ENCODE measurements around the gene ZNF689. TPM values are rescaled to one million over a fixed set of nuclear protein-coding genes. Genes with fewer than 3 reads are reported as not detected.

ZNF689 gene
- total RNA-seq, 1 donor from 2014 or later, result 4.3 TPM

DNA sequence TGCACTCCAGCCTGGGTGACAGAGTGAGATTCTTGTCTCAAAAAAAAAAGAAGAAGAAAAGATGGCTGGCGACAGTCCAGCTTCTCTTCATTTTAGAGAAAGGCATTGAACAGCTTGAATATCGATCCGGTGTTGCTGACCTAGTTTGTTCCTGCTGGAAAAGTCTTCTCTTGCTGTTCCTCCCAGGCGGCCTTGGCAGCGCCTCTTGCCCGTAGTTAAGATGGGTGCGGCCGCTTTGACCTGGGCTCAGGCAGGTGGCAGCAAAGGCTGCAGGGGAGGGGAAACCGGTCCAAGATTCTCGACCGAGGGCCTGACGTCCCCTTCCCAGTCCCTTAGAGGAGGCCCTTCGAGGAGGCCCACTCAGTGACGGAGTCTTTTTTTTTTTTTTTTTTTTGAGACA lies 48.2 kb downstream of the ZNF689 start:
- no peak for DNase-seq

DNA sequence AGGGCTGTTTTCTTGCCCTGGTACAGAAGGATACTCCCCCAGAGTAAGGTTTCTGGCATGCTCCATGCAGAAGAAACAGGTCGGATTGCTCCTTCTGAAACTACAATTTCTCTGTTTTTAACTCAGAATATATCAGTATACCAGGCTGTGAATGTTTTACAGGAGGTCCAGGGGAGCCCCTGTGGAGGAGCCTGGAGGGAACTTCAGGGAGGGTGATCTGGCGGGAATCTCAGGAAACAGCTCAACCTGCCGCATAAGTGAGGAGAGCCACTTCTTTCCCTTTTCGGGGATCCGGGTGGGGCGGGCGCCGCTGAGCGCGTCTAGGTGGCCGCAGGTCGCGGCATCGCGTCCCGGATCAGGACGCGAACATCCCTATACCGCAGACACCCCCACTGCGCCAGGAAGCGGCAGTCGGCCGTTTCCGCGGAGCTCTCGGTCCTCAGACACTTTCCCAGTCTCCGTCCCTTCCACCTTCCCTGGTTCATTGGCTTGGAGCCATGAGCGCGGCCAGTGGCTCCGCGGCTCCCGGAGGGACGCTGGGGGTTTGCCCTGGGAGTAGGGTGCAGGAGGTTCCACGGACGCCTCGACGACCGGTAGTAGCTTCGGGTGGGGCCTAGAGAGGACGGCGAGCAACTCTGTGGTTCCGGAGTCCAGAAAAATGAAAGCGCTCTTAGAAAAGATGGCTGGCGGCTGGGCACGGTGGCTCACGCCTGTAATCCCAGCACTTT lies 48.9 kb downstream of the ZNF689 start:
- no peak for DNase-seq

DNA sequence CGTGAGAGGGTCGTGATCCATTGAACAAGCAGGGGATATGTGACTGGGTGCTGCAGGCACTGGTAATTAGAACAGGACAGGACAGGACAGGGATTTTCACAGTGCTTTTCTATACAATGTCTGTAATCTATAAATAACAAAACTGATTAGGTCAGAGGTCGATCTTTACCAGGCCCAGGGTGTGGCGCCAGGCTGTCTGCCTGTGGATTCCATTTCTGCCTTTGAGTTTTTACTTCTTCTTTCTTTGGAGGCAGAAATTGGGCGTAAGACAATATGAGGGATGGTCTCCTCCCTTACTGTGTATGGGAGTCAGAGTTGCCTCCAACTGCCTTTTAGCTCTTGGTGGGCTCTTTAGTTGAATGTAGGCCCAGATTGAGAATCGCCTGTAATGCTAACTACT lies 50.5 kb downstream of the ZNF689 start:
- DNase-seq, result no peak

DNA sequence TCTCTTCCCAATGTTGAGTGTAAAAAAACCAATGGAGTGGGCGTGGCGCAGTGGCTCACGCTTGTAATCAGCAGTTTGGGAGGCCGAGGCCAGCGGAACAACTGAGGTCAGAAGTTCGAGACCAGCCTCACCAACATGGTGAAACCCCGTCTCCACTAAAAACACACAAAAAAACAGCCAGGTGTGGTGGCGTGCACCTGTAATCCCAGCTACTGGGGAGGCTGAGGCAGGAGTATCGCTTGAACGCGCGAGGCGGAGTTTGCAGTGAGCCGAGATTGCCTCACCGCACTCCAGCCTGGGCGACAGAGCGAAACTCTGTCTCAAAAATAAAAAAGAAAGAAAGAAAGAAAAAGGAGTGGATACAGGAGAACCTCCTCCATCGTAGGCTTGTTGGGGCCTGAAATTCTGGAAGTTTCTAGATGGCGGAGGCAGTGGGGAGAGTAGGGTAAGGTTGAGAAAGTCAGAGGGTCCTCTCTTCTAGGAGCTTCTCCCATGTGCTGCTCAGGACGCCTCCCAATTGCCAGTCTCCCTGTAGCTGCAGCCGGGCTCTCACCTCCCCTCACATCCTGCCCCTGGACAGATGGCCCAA lies 51.3 kb downstream of the ZNF689 start:
- no peak for DNase-seq

DNA sequence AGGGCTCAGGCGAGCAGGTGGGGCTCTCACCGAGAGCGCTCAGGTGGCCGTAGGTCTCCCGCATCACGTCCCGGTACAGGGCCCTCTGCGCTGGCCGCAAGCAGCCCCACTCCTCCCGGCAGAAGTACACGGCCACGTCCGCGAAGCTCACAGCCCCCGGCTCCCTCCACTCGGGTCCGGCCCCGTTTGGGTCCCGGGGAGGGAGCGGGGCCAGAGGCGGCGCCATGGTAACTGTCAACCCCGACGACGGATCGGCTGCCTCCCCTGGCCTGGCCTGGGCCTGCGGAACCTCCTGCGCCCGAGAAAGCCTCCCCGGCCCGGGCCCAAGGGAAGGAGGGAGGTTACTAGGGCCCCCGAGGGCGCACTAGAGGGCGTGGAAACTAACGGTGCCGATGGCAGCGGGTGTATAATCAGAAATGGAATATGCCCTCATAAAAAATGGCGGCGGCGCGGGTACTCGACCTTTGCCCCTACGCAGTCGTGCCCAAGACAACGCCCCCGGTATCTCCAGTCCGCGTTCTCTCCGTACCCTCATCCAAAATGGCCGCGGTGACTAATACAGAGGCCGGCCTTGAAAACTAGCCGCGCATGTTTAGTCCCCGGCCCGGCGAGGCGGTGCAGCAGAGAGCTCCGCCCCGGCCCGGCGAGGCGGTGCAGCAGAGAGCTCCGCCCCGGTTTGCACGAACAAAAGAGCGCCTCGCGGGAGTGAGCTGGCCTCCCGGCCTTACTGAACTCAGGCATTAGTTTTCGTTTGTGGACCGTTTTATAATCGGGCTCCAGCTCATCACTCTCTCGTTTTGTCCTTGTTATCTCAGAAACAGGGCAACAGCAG lies 52.0 kb downstream of the ZNF689 start, which contains the start of gene ZNF764:
Gene ZNF764 (minus strand): TSS at position 418 of the 832 bp plus-strand sequence. CDS start 192 bp downstream, at position 226.
- DNase-seq, result peak; percentile 99

DNA sequence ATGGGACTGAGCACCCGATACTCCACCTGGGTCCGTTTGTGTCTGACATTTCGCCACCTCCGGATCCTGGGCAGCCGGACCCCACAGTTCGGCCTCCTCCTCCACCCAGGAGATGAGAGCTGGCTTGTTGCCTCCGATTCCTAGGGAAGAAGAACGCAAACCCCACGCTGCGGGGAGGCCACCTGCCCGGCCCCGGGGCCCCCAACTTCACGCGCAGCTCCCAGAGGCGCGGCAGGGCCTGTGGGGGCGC lies 52.6 kb downstream of the ZNF689 start:
- no peak for DNase-seq

DNA sequence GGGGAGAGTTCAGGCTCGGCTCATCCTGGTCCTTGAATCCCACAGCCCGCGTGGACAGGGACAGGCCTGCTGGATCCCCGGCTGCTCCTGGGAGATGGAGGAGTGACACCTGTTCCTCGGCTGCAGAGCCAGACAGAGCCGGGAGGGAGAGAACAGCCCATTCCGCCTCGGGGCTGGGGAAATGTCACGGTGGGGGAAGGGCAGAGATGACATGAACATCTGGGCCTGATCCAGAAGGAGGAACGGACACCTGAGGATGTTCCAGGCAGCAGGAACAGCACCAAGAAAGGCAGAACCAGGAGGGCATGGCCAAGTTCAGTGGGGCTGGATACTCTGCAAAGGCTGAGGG lies 54.1 kb downstream of the ZNF689 start:
- DNase-seq, result no peak

DNA sequence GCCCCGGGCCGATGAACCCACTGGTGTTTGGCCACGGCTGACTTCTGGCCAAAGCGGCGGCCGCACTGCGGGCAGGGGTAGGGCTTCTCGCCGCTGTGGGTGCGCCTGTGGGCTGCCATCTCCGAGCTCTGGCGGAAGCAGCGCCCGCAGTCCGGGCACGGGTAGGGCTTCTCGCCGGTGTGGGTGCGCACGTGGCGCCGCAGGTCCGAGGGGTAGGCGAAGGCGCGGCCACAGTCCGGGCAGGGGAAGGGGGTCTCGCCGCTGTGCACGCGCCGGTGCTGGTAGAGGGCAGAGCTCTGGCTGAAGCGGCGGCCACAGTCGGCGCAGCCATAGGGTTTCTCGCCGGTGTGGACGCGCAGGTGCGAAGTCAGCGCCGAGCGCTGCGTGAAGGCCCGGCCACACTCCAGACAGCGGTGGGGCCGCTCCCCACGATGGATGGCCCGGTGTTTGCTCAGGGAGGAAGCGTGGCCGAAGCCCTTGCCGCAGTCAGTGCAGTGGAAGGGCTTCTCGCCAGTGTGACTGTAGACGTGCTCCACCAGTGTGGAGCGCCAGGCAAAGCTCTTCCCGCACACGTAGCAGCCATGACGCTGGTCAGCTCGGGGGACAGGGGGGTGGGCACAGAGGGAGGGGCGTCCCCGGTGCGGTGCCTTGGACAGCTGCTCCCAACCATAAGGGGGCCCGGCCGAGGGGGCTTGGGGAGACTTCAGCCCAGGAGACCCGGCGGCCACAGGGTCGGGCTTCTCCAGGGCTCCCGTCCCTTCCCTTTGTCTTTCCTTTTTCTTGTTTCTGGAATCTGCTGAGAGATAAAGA lies 54.7 kb downstream of the ZNF689 start:
- DNase-seq, result no peak

DNA sequence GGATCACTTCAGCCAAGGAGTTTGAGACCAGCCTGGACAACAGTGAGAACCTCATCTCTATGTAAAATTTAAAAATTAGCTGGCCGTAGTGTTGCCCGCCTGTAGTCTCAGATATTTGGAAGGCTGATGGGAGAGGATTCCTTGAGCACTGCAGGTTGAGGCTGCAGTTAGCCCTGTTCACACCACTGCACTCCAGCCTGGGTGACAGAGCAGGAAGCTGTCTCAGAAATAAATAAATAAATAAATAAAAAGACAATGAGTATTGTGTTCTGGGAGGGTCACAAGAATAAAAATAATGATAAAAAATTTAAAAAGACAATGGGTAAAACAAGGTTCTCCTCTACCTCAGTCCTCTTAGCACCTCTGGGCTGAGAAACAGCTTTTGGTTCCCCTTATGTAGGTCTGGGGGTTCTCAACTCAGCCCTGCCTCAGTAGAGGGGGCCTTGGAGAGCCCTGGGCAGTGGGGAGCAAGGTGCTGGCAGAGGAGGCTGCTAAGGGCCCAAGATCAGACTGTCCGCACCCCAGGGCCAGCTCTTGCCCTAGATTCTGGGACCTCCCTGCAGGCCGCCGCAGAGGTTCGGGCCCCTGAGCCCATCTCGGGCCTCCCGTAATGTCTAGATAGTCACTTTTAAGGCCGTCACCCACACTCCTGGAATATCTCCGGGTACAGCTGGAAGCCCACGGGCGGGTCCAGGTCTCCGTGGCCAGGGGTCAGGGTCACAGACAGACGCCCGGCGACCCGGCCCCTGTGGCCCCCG lies 55.5 kb downstream of the ZNF689 start:
- no peak for DNase-seq

DNA sequence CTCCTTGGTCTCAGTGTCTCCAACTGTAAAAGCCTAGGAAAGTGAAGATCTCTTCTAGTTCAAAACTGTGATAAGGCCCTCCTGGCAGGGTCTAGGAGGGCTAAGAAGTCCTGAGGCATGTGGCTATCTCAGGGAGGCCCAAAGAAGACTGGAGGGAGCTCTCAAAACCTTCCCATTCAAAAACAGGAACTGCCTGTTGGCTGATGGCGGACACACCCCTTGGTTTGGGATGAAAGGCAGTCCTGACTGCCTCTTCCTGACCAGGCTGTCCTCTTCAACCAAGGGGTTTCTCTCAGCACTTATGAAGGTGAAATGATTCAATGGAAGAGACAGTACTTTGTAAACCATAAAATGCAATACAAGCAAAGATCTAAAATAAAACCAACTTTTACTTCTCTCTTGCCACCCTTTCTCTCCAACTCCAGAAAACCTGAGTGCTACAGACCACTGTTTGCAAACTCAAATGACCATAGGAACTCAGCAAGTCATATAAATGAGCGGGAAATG lies 56.7 kb downstream of the ZNF689 start:
- no peak for DNase-seq

DNA sequence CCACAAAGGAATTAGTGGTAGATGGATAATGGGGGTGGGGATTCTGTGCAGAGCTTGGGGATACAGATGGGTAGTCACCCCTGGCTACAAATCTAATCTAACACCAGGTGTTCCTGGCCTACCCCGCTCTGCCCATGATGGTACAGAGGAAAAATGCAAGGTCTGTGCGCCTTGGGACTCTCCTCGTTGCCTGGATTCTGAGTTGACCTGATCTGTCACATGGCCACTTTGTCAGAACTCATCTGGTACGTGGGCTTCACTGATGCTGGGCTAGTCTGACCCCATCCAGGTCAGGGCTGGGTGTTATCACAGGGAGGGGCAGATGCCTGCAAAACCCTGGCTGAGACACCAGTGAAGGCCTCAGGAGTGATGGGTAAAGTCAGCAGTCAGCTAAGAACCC lies 57.2 kb downstream of the ZNF689 start:
- no peak for DNase-seq

Small RNAs within 50 kb of the gene (small RNA-seq; reads per million reads assigned to genes)
- not detected for gene AC093249.1 (ENCODE audit: low replicate concordance)
- not detected for gene AC093249.4 (ENCODE audit: low replicate concordance)

Other genes starting within 250 kb of the ZNF689 start
- 40.0 TPM for gene TBC1D10B, start 239.9 kb downstream of the ZNF689 start, total RNA-seq
- gene MYL11, start 235.6 kb downstream of the ZNF689 start, total RNA-seq, result 9,092 TPM
- not detected for gene SEPTIN1, start 227.8 kb downstream of the ZNF689 start, total RNA-seq
- gene ZNF48, start 215.0 kb downstream of the ZNF689 start, total RNA-seq, result 6.4 TPM
- gene ZNF771, start 202.8 kb downstream of the ZNF689 start, total RNA-seq, result 12.1 TPM
- gene DCTPP1, start 180.4 kb downstream of the ZNF689 start, total RNA-seq, result 22.8 TPM
- gene SEPHS2, start 164.5 kb downstream of the ZNF689 start, total RNA-seq, result 16.4 TPM
- 3.7 TPM for gene ITGAL, start 137.6 kb downstream of the ZNF689 start, total RNA-seq
- gene ZNF768, start 83.8 kb downstream of the ZNF689 start, total RNA-seq, result 25.6 TPM
- 14.7 TPM for gene ZNF747, start 75.5 kb downstream of the ZNF689 start, total RNA-seq
- 8.0 TPM for gene ZNF764, start 52.0 kb downstream of the ZNF689 start, total RNA-seq
- 4.5 TPM for gene ZNF688, start 38.7 kb downstream of the ZNF689 start, total RNA-seq
- 12.1 TPM for gene ZNF785, start 24.7 kb downstream of the ZNF689 start, total RNA-seq
- 10.4 TPM for gene PRR14, start 40.6 kb upstream of the ZNF689 start, total RNA-seq
- gene FBRS, start 48.0 kb upstream of the ZNF689 start, total RNA-seq, result 16.5 TPM
- gene SRCAP, start 88.8 kb upstream of the ZNF689 start, total RNA-seq, result 35.6 TPM
- 9.3 TPM for gene PHKG2, start 138.0 kb upstream of the ZNF689 start, total RNA-seq
- 2.2 TPM for gene CFAP119, start 151.7 kb upstream of the ZNF689 start, total RNA-seq
- gene RNF40, start 151.9 kb upstream of the ZNF689 start, total RNA-seq, result 83.2 TPM
- 10.8 TPM for gene ZNF629, start 176.8 kb upstream of the ZNF689 start, total RNA-seq

Measured in tongue (tissue), 3 donors.